ENCODE data around the gene RPL36A. TPM values are rescaled to one million over a fixed set of nuclear protein-coding genes. Genes with fewer than 3 reads are reported as not detected.

The RPL36A gene
- total and polyA plus RNA-seq, 10 donors: 151 to 7,329 (median 2,765) TPM

GRCh38 chrX:101417981-101418841 is 27.4 kb downstream of the RPL36A start:
- no peak for TF ChIP-seq CTCF (IDR thresholded peaks at IDR 0.05 in 8 of 11, conservative IDR thresholded peaks at IDR 0.05 in 3 of 11)
- TF ChIP-seq POLR2A (IDR thresholded peaks at IDR 0.05): no peak
- peak; percentile 66 to 79 (median 79) for TF ChIP-seq POLR2AphosphoS5 (IDR thresholded peaks at IDR 0.05)
- peak; percentile 92 for DNase-seq

GRCh38 chrX:101419489-101419888 is 28.7 kb downstream of the RPL36A start:
- intact Hi-C loops (cut with DNase I; ENCODE audit: low total_unique reads): loop anchor here (5.0 kb wide), 1 partner anchor 378 kb away; no protein-coding TSS in a partner anchor
- Histone ChIP-seq H3K4me3 (no peak overlapping the region), H3K27me3 (replicated peaks in 1 of 7) (peaks cover 0 to 7% (median 0%) of the 10 kb centered on the region in 7 donors), H3K4me1 (peaks cover 3 to 35% (median 11%) of the 10 kb centered on the region in 6 donors), H3K36me3 (peaks cover 0 to 25% (median 0%) of the 10 kb centered on the region in 6 donors), H3K9me3 (no peaks in the 10 kb centered on the region), H3K27ac (peak overlapping the region in 2 of 8 donors; percentile 91 to 94)
- 64 to 97% (median 93%) methylated on average over 2 of the region's 2 CpGs for WGBS, 5 donors
- TF ChIP-seq CTCF (IDR thresholded peaks at IDR 0.05 in 8 of 11, conservative IDR thresholded peaks at IDR 0.05 in 3 of 11) (no peak), POLR2AphosphoS5 (IDR thresholded peaks at IDR 0.05) (no peak), POLR2A (IDR thresholded peaks at IDR 0.05) (no peak)
- no peak for DNase-seq

More at GRCh38 chrX:101417981-101418841, 27.4 kb downstream of the RPL36A start:
- 0 to 21% (median 1%) methylated on average over 27 to 55 of the region's 56 CpGs for WGBS, 5 donors
- peaks cover 0 to 25% (median under 1%) of the 10 kb centered on the region in 6 donors for H3K36me3 ChIP-seq
- intact Hi-C loops (cut with DNase I; ENCODE audit: low total_unique reads): loop anchor here (5.0 kb wide), 1 partner anchor 379 kb away; no protein-coding TSS in a partner anchor
- H3K9me3 ChIP-seq: no peaks in the 10 kb centered on the region
- H3K27ac ChIP-seq: peak overlapping the region; percentile 64 to 94 (median 90)
- H3K4me1 ChIP-seq: peaks cover 3 to 43% (median 13%) of the 10 kb centered on the region in 6 donors
- H3K4me3 ChIP-seq: peak overlapping the region; percentile 12 to 73 (median 38)
- peaks cover 0 to 7% (median 0%) of the 10 kb centered on the region in 7 donors for H3K27me3 ChIP-seq (replicated peaks in 1 of 7)

- TF ChIP-seq POLR2AphosphoS5 (IDR thresholded peaks at IDR 0.05): no peak
- 92 to 100% (median 97%) methylated on average over 2 of the region's 2 CpGs for WGBS, 5 donors
Measured at GRCh38 chrX:101427954-101428353, 37.1 kb downstream of the RPL36A start.

GRCh38 chrX:101429934-101430333 is 39.1 kb downstream of the RPL36A start:
- Histone ChIP-seq H3K36me3 (peaks cover 0 to 48% (median 5%) of the 10 kb centered on the region in 6 donors), H3K27ac (no peak overlapping the region), H3K27me3 (replicated peaks in 1 of 7) (no peaks in the 10 kb centered on the region), H3K4me1 (no peaks in the 10 kb centered on the region), H3K4me3 (no peak overlapping the region), H3K9me3 (peaks cover 0 to 15% (median 0%) of the 10 kb centered on the region in 8 donors)
- intact Hi-C loops (cut with DNase I; ENCODE audit: low total_unique reads): no loop called here
- TF ChIP-seq POLR2AphosphoS5 (IDR thresholded peaks at IDR 0.05) (no peak), POLR2A (IDR thresholded peaks at IDR 0.05) (no peak), CTCF (IDR thresholded peaks at IDR 0.05 in 8 of 11, conservative IDR thresholded peaks at IDR 0.05 in 3 of 11) (no peak)
- WGBS, 5 donors: 65 to 85% (median 83%) methylated on average over 1 of the region's 1 CpG
- DNase-seq: no peak

More at GRCh38 chrX:101427954-101428353, 37.1 kb downstream of the RPL36A start:
- intact Hi-C loops (cut with DNase I; ENCODE audit: low total_unique reads): no loop called here
- no peaks in the 10 kb centered on the region for H3K4me1 ChIP-seq
- H3K9me3 ChIP-seq: peaks cover 0 to 15% (median 0%) of the 10 kb centered on the region in 8 donors
- DNase-seq: no peak
- no peaks in the 10 kb centered on the region for H3K27me3 ChIP-seq (replicated peaks in 1 of 7)
- no peak overlapping the region for H3K4me3 ChIP-seq
- no peak overlapping the region for H3K27ac ChIP-seq
- peaks cover 0 to 68% (median 5%) of the 10 kb centered on the region in 6 donors for H3K36me3 ChIP-seq
